LoVo (cell line): ENCODE results near the gene NHLH2.

Experiments
- DNase-seq: peaks from one replicate; pipeline ENCODE4 v3.0.0-alpha.2; 2016; ENCODE audit warnings: low spot score

The NHLH2 gene

DNA sequence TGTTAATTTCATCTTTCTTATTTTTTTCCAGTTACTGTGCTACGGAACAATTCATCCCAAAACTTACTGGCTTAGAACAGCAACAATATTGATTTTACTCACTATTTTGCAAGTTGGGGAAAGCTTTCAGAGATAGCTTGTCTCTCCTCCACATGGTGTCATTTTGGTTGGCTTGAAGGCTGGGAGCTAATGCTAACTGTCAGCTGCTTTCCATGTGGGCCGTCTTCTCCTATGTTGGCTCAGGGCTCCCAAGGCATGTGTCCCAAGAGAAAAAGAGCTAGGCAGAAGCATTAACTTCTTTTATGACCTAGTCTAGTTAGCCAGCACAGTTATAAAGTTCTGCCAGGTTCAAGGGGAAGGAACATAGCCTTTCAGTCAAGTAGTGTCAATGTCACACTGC, 38.5 kb downstream of the NHLH2 start:
- DNase-seq = no peak

DNA sequence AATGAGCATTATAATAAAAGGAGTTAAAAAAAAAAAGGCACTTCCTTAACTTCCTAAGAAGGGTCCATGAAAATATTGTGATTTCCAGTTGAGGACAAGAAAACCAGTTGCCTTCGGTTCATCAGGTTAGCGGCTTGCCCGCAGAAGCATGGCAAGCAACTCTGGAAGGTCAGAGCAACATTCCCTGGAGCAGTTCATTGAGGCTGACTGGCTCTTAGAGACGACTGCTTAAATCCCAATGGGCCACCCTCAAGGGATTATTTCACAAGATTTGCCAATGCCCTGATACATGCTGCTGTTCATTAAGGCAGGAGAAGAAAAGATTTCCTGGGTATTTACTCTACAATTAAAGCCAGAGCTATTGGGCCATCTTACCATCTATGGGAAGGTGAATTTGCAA, 43.4 kb downstream of the NHLH2 start:
- DNase-seq = no peak

GRCh38 chr1:115796897-115797296, 44.0 kb downstream of the NHLH2 start:
- DNase-seq = no peak

GRCh38 chr1:115796036-115796435, 44.9 kb downstream of the NHLH2 start:
- DNase-seq = no peak

GRCh38 chr1:115794976-115795639, 45.8 kb downstream of the NHLH2 start:
- no peak for DNase-seq

DNA sequence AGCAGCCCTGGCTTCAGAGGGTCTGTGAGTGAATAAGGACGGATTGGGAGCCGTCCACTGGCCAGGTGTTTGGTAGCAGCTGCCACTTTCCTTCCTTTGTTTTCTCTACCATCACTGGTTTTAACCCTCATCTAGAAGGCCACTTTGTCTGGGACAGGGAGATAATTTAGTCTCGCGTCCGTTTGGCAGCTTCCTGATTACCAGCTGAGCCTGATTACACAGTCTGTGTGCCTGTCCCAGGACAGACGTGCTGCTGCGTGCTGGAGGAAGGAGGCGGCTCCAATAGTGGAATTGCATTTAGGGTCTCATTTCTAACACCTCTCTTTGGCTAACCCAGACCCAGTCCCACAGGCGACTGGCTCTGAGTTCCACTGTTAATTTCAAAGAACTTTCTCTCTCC, 47.8 kb downstream of the NHLH2 start:
- DNase-seq = no peak

DNA sequence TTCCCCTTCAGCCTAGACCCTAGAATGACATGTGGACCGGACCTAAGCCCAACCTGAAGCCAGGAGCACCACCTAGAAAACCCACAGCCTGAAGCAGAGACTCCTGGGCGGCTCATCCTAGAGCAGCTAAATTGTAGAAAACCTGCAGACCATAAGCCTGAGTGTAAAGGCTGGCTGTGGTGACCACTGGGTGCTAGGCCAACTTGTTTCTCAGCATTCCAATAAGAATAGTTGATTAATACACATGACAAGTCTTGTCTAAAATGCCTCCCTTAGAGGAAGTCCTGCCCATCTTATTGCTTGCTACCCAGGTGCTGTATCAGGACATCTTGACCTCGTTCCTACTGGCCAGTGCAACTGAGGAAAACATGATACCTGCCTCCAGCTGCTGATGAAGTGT, 49.1 kb downstream of the NHLH2 start:
- no peak for DNase-seq

DNA sequence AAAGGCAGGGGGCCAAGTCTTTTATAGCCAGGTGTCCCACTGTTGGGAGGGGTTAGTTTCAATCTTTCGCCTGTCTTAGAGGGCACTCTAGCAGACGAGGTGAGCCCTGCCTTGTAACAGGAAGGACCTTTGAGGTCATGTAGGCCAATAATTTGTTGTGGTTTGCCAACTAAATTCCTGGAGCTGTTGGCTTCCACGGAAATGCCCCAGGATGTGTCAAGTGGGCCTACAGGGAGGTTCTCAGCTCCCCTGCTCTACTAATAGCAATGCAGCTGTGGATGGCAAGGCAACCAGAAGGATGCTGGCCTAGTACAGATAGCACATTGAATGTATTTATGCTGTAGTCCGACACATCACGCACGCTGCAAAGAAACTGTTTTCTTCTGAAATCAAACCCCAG, 50.1 kb downstream of the NHLH2 start:
- DNase-seq = peak; percentile 18

DNA sequence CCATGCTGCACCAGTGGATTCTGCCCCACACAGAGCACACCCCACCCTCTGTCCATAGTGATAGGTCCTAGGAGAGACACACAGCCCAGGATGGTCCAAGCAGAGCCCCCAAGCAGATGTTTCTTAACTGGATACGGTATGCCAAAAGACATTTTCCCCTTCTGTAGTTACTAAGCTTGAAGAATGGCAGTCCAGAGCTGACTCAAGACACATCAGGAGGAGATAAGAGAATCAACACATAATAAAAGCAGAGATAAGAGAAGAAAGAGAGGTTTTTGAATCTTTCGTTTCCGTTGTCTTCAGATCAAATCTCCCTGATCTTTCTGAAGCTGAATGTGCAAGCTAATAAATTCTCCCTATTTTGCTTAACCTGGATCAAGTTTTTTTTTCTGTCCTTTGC, 50.6 kb downstream of the NHLH2 start:
- no peak for DNase-seq
